Measurements from ENCODE around the gene SULT1C2. TPM values are rescaled to one million over a fixed set of nuclear protein-coding genes. Genes with fewer than 3 reads are reported as not detected.

Gene SULT1C2
- total and polyA plus RNA-seq, 2 of the 13 experiments (the other 11 are each of a cell fraction or from before 2014, with no cell fraction given), result 4.0 to 6.2 TPM

DNA sequence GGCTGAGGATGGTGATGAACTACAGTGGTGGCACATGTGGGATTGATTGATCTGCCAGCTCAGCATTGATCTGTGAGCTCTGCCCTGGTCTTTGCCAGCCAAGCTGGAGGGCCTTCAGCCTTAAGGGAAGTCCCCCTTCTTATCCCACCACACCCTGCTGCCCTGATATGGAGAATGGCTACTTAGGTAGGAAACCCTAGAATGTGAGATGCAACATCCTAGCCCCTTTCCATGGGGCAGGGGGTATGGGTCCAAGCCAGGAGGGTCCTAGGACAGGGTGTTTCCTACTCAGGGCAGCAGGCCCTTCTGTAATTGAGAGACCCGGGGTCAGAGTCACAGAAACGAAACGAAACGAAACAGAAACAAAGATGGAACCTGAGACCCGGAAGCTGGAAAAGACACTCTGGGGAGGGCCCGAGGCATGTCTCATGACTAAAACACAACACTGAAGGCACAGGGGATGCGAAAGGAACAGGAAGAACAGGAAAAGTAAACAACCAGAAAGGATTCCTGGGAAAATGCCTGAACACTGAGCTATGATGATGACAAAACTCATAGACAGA, 16.9 kb upstream of the SULT1C2 start (continued):
- TF ChIP-seq, protein P1, sequence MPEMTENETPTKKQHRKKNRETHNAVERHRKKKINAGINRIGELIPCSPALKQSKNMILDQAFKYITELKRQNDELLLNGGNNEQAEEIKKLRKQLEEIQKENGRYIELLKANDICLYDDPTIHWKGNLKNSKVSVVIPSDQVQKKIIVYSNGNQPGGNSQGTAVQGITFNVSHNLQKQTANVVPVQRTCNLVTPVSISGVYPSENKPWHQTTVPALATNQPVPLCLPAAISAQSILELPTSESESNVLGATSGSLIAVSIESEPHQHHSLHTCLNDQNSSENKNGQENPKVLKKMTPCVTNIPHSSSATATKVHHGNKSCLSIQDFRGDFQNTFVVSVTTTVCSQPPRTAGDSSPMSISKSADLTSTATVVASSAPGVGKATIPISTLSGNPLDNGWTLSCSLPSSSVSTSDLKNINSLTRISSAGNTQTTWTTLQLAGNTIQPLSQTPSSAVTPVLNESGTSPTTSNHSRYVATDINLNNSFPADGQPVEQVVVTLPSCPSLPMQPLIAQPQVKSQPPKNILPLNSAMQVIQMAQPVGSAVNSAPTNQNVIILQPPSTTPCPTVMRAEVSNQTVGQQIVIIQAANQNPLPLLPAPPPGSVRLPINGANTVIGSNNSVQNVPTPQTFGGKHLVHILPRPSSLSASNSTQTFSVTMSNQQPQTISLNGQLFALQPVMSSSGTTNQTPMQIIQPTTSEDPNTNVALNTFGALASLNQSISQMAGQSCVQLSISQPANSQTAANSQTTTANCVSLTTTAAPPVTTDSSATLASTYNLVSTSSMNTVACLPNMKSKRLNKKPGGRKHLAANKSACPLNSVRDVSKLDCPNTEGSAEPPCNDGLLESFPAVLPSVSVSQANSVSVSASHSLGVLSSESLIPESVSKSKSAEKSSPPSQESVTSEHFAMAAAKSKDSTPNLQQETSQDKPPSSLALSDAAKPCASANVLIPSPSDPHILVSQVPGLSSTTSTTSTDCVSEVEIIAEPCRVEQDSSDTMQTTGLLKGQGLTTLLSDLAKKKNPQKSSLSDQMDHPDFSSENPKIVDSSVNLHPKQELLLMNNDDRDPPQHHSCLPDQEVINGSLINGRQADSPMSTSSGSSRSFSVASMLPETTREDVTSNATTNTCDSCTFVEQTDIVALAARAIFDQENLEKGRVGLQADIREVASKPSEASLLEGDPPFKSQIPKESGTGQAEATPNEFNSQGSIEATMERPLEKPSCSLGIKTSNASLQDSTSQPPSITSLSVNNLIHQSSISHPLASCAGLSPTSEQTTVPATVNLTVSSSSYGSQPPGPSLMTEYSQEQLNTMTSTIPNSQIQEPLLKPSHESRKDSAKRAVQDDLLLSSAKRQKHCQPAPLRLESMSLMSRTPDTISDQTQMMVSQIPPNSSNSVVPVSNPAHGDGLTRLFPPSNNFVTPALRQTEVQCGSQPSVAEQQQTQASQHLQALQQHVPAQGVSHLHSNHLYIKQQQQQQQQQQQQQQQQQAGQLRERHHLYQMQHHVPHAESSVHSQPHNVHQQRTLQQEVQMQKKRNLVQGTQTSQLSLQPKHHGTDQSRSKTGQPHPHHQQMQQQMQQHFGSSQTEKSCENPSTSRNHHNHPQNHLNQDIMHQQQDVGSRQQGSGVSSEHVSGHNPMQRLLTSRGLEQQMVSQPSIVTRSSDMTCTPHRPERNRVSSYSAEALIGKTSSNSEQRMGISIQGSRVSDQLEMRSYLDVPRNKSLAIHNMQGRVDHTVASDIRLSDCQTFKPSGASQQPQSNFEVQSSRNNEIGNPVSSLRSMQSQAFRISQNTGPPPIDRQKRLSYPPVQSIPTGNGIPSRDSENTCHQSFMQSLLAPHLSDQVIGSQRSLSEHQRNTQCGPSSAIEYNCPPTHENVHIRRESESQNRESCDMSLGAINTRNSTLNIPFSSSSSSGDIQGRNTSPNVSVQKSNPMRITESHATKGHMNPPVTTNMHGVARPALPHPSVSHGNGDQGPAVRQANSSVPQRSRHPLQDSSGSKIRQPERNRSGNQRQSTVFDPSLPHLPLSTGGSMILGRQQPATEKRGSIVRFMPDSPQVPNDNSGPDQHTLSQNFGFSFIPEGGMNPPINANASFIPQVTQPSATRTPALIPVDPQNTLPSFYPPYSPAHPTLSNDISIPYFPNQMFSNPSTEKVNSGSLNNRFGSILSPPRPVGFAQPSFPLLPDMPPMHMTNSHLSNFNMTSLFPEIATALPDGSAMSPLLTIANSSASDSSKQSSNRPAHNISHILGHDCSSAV (CRISPR knock-in tag; IDR thresholded peaks at IDR 0.05; ENCODE audit: borderline replicate concordance), result no peak
- TF ChIP-seq HNRNPLL (IDR thresholded peaks at IDR 0.05; ENCODE audit: low read depth, low read length, poor library complexity, severe bottlenecking) (no peak), SP140L (CRISPR knock-in tag; IDR thresholded peaks at IDR 0.05; ENCODE audit: borderline replicate concordance) (no peak), ZFP41 (CRISPR knock-in tag; IDR thresholded peaks at IDR 0.05; ENCODE audit: borderline replicate concordance) (no peak), ZNF34 (CRISPR knock-in tag; IDR thresholded peaks at IDR 0.05; ENCODE audit: borderline replicate concordance) (0 out of 2 replicates have a peak, but pooled peaks have one; percentile 31), ISX (CRISPR knock-in tag; conservative IDR thresholded peaks at IDR 0.05) (no peak), ZNF776 (CRISPR knock-in tag; IDR thresholded peaks at IDR 0.05) (no peak), ZNF121 (CRISPR knock-in tag; IDR thresholded peaks at IDR 0.05) (no peak)
- TF ChIP-seq, protein P2, sequence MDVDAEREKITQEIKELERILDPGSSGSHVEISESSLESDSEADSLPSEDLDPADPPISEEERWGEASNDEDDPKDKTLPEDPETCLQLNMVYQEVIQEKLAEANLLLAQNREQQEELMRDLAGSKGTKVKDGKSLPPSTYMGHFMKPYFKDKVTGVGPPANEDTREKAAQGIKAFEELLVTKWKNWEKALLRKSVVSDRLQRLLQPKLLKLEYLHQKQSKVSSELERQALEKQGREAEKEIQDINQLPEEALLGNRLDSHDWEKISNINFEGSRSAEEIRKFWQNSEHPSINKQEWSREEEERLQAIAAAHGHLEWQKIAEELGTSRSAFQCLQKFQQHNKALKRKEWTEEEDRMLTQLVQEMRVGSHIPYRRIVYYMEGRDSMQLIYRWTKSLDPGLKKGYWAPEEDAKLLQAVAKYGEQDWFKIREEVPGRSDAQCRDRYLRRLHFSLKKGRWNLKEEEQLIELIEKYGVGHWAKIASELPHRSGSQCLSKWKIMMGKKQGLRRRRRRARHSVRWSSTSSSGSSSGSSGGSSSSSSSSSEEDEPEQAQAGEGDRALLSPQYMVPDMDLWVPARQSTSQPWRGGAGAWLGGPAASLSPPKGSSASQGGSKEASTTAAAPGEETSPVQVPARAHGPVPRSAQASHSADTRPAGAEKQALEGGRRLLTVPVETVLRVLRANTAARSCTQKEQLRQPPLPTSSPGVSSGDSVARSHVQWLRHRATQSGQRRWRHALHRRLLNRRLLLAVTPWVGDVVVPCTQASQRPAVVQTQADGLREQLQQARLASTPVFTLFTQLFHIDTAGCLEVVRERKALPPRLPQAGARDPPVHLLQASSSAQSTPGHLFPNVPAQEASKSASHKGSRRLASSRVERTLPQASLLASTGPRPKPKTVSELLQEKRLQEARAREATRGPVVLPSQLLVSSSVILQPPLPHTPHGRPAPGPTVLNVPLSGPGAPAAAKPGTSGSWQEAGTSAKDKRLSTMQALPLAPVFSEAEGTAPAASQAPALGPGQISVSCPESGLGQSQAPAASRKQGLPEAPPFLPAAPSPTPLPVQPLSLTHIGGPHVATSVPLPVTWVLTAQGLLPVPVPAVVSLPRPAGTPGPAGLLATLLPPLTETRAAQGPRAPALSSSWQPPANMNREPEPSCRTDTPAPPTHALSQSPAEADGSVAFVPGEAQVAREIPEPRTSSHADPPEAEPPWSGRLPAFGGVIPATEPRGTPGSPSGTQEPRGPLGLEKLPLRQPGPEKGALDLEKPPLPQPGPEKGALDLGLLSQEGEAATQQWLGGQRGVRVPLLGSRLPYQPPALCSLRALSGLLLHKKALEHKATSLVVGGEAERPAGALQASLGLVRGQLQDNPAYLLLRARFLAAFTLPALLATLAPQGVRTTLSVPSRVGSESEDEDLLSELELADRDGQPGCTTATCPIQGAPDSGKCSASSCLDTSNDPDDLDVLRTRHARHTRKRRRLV (CRISPR knock-in tag; IDR thresholded peaks at IDR 0.05), result no peak
- TF ChIP-seq, protein P3, sequence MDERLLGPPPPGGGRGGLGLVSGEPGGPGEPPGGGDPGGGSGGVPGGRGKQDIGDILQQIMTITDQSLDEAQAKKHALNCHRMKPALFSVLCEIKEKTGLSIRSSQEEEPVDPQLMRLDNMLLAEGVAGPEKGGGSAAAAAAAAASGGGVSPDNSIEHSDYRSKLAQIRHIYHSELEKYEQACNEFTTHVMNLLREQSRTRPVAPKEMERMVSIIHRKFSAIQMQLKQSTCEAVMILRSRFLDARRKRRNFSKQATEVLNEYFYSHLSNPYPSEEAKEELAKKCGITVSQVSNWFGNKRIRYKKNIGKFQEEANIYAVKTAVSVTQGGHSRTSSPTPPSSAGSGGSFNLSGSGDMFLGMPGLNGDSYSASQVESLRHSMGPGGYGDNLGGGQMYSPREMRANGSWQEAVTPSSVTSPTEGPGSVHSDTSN (CRISPR knock-in tag; IDR thresholded peaks at IDR 0.05), result no peak
- TF ChIP-seq, protein P4, sequence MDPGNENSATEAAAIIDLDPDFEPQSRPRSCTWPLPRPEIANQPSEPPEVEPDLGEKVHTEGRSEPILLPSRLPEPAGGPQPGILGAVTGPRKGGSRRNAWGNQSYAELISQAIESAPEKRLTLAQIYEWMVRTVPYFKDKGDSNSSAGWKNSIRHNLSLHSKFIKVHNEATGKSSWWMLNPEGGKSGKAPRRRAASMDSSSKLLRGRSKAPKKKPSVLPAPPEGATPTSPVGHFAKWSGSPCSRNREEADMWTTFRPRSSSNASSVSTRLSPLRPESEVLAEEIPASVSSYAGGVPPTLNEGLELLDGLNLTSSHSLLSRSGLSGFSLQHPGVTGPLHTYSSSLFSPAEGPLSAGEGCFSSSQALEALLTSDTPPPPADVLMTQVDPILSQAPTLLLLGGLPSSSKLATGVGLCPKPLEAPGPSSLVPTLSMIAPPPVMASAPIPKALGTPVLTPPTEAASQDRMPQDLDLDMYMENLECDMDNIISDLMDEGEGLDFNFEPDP (CRISPR knock-in tag; conservative IDR thresholded peaks at IDR 0.05), result no peak
